ENCODE measurements around the gene TCAIM. TPM values are rescaled to one million over a fixed set of nuclear protein-coding genes. Genes with fewer than 3 reads are reported as not detected.

Gene TCAIM
- total and polyA plus RNA-seq, 10 of the 15 experiments (the other 5 are each of a cell fraction or from before 2014, with no cell fraction given), result 14.5 to 22.9 (median 17.8) TPM

GRCh38 chr3:44398853-44399252, 60.3 kb downstream of the TCAIM start (continued):
- TF ChIP-seq REST (IDR thresholded peaks at IDR 0.05; ENCODE audit: low read depth, low read length) (no peak), NFIC (IDR thresholded peaks at IDR 0.05; ENCODE audit: low read depth, low read length) (no peak), CBX3 (IDR thresholded peaks at IDR 0.05; ENCODE audit: borderline replicate concordance, low read depth) (no peak), BCLAF1 (IDR thresholded peaks at IDR 0.05) (no peak), ZBED1 (IDR thresholded peaks at IDR 0.05; ENCODE audit: borderline replicate concordance) (no peak)
- TF ChIP-seq, protein P1, sequence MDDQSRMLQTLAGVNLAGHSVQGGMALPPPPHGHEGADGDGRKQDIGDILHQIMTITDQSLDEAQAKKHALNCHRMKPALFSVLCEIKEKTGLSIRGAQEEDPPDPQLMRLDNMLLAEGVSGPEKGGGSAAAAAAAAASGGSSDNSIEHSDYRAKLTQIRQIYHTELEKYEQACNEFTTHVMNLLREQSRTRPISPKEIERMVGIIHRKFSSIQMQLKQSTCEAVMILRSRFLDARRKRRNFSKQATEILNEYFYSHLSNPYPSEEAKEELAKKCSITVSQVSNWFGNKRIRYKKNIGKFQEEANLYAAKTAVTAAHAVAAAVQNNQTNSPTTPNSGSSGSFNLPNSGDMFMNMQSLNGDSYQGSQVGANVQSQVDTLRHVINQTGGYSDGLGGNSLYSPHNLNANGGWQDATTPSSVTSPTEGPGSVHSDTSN (IDR thresholded peaks at IDR 0.05; ENCODE audit: insufficient replicate concordance, low read depth, low read length), result no peak

All from GM12878 (cell line).